Measurements from ENCODE around the gene MYL6. TPM values are rescaled to one million over a fixed set of nuclear protein-coding genes. Genes with fewer than 3 reads are reported as not detected.

Gene MYL6
- total RNA-seq, 1 donor from 2014 or later = 1,476 TPM

- no peaks in the 10 kb centered on the region for H3K9me3 ChIP-seq
- peak overlapping the region; percentile 4 to 38 for H3K27ac ChIP-seq
- no peak overlapping the region for H3K4me3 ChIP-seq
- peaks cover 60 to 73% of the 10 kb centered on the region in 2 donors for H3K36me3 ChIP-seq
- TF ChIP-seq CTCF (IDR thresholded peaks at IDR 0.05) = peak; percentile 45 to 57 (median 52)
- H3K27me3 ChIP-seq = no peaks in the 10 kb centered on the region
- DNase-seq (ENCODE audit: low spot score in 2 of 2) = peak in 1 of 2 donors; percentile 76
- peaks cover 0 to 2% of the 10 kb centered on the region in 2 donors for H3K4me1 ChIP-seq
- intact Hi-C loops (cut with DNase I) = loop anchor here (2.0 kb wide), 1 partner anchor 14 kb away; the partner anchor contains the start of gene RNF41
These were observed 48.5 kb downstream of the MYL6 start for GRCh38 chr12:56206452-56207166.

GRCh38 chr12:56208006-56208405, 49.8 kb downstream of the MYL6 start:
- H3K9me3 ChIP-seq = no peaks in the 10 kb centered on the region
- intact Hi-C loops (cut with DNase I) = no loop called here
- DNase-seq (ENCODE audit: low spot score in 2 of 2) = no peak
- H3K4me3 ChIP-seq = no peak overlapping the region
- H3K4me1 ChIP-seq = no peaks in the 10 kb centered on the region
- H3K27me3 ChIP-seq = no peaks in the 10 kb centered on the region
- peaks cover 74 to 87% of the 10 kb centered on the region in 2 donors for H3K36me3 ChIP-seq
- no peak for TF ChIP-seq CTCF (IDR thresholded peaks at IDR 0.05)
- H3K27ac ChIP-seq = no peak overlapping the region

Other genes with a start within 250 kb of the MYL6 start
- 83.7 TPM for gene PYM1, start 230.5 kb upstream of the MYL6 start, total RNA-seq
- gene DGKA, start 227.2 kb upstream of the MYL6 start, total RNA-seq = 48.6 TPM
- not detected for gene PMEL, start 192.3 kb upstream of the MYL6 start, total RNA-seq
- 24.5 TPM for gene CDK2, start 191.5 kb upstream of the MYL6 start, total RNA-seq
- 48.0 TPM for gene RAB5B, start 184.3 kb upstream of the MYL6 start, total RNA-seq
- 5.4 TPM for gene SUOX, start 161.1 kb upstream of the MYL6 start, total RNA-seq
- gene IKZF4, start 137.3 kb upstream of the MYL6 start, total RNA-seq = 1.6 TPM
- gene RPS26, start 116.4 kb upstream of the MYL6 start, total RNA-seq = 877 TPM
- 3.2 TPM for gene ERBB3, start 78.2 kb upstream of the MYL6 start, total RNA-seq
- 101 TPM for gene PA2G4, start 53.8 kb upstream of the MYL6 start, total RNA-seq
- gene RPL41, start 41.7 kb upstream of the MYL6 start, total RNA-seq = 1,819 TPM
- gene ZC3H10, start 40.1 kb upstream of the MYL6 start, total RNA-seq = 11.1 TPM
- 119 TPM for gene ESYT1, start 30.1 kb upstream of the MYL6 start, total RNA-seq
- gene MYL6B, start 5.8 kb upstream of the MYL6 start, total RNA-seq = 53.6 TPM
- gene SMARCC2, start 31.1 kb downstream of the MYL6 start, total RNA-seq = 53.9 TPM
- gene RNF41, start 63.6 kb downstream of the MYL6 start, total RNA-seq = 50.3 TPM
- 2.8 TPM for gene NABP2, start 66.0 kb downstream of the MYL6 start, total RNA-seq
- gene SLC39A5, start 71.7 kb downstream of the MYL6 start, total RNA-seq = not detected
- gene ANKRD52, start 100.0 kb downstream of the MYL6 start, total RNA-seq = 17.5 TPM
- 4.8 TPM for gene COQ10A, start 108.6 kb downstream of the MYL6 start, total RNA-seq
- gene CS, start 142.0 kb downstream of the MYL6 start, total RNA-seq = 55.2 TPM
- 34.6 TPM for gene CNPY2, start 157.6 kb downstream of the MYL6 start, total RNA-seq
- gene PAN2, start 175.6 kb downstream of the MYL6 start, total RNA-seq = 45.3 TPM
- not detected for gene IL23A, start 180.5 kb downstream of the MYL6 start, total RNA-seq
- gene STAT2, start 201.7 kb downstream of the MYL6 start, total RNA-seq = 246 TPM
- not detected for gene APOF, start 204.5 kb downstream of the MYL6 start, total RNA-seq

Data from ascending aorta (tissue), 2 donors.